ENCODE data around the gene TERB2. TPM values are rescaled to one million over a fixed set of nuclear protein-coding genes. Genes with fewer than 3 reads are reported as not detected.

Gene TERB2
- total RNA-seq, 1 donor from 2014 or later: not detected

- H3K27ac Mint-ChIP-seq (ENCODE audit: unreplicated experiment): no peak overlapping the region
- TF ChIP-seq CTCF (IDR thresholded peaks at IDR 0.05): no peak
- peaks cover 2% of the 10 kb centered on the region for H3K36me3 Mint-ChIP-seq (ENCODE audit: unreplicated experiment)
- no peak overlapping the region for H3K4me3 Mint-ChIP-seq (ENCODE audit: unreplicated experiment)
- no peak for DNase-seq (ENCODE audit: extremely low spot score, unreplicated experiment)
- H3K9me3 Mint-ChIP-seq (ENCODE audit: unreplicated experiment): no peaks in the 10 kb centered on the region
- H3K4me1 Mint-ChIP-seq (ENCODE audit: unreplicated experiment): peaks cover 10% of the 10 kb centered on the region
- no peaks in the 10 kb centered on the region for H3K27me3 Mint-ChIP-seq (ENCODE audit: unreplicated experiment)
Measured at GRCh38 chr15:45027220-45027619, 70.7 kb downstream of the TERB2 start.

Other genes with a start within 250 kb of the TERB2 start
- 0.24 and 0.40 TPM in 2 replicates for gene PATL2, start 245.4 kb upstream of the TERB2 start, total RNA-seq
- gene B2M, start 245.2 kb upstream of the TERB2 start, total RNA-seq: 1,535 and 1,733 TPM in 2 replicates
- 13.6 and 17.6 TPM in 2 replicates for gene TRIM69, start 220.2 kb upstream of the TERB2 start, total RNA-seq
- gene SORD, start 66.5 kb downstream of the TERB2 start, total RNA-seq: 9.6 and 9.8 TPM in 2 replicates
- gene DUOX2, start 157.5 kb downstream of the TERB2 start, total RNA-seq: 0.08 TPM in 1 of 2 replicates, not detected in the other
- gene DUOXA2, start 157.6 kb downstream of the TERB2 start, total RNA-seq: not detected in 2 replicates
- not detected in 2 replicates for gene DUOXA1, start 173.2 kb downstream of the TERB2 start, total RNA-seq
- not detected in 2 replicates for gene DUOX1, start 173.3 kb downstream of the TERB2 start, total RNA-seq
- 15.7 and 15.8 TPM in 2 replicates for gene SHF, start 231.3 kb downstream of the TERB2 start, total RNA-seq